Activated gamma-delta T cell (primary cell): Measurements from ENCODE around the gene NAP1L4.

ENCODE experiments used
- DNase-seq: peaks from one replicate; lab custom pipeline; 2025; lab: John Stamatoyannopoulos, UW

Gene NAP1L4

DNA sequence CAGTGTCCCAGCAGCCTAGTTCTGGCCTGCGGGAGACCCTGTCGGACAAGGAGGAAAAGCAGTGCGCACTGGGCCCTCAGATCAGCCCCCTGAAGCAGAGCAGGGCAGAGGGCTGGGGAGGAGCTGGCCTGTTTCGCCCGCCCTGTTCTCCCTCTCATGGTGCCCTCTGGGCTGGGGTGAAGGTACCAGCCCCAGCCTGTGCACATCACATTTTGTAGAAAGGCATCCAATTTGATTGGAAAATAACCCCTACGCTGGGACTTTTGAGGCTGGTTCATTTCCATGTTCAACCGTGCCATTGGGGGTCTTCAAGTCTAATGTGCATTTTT lies 832 bp upstream of the NAP1L4 start:
- DNase-seq = no peak

DNA sequence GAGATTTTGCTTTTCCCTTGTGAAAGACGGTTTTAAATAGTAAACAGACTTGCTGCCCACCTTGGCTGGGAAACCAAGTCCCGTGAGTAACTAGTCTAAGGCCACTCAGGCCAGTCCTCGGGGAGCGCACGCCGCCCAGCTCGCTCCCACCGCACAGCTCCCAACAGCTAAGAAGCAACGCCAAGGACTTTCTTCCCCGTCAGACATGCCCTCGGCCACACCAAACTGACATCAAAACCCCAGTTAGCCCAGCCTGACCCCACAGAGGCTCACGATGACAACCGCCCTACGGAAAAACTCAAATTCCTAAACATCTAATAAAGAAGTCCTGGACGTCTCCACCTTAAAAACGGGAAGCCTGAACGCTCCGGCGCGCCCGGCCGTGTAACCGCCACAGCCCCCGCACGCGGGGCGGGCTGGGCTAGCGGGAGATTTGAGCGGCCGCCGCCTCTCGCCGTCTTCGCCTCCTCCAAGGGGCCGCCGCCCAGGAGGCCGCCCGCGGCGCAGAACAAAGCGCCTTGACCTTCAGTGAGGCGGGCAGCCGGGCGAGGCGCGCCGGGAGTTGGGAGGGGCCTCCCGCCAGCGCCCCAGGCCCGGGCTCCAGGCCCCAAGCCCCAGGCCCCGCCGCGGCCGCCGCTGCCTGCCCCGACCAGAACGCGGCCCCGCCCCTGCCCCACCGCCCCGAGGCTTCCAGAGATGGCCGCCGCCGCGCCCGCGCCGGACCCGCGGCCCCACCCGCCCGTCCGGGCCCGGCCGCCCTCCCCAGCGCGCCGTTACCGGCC lies 486 bp downstream of the NAP1L4 start:
- DNase-seq = no peak

DNA sequence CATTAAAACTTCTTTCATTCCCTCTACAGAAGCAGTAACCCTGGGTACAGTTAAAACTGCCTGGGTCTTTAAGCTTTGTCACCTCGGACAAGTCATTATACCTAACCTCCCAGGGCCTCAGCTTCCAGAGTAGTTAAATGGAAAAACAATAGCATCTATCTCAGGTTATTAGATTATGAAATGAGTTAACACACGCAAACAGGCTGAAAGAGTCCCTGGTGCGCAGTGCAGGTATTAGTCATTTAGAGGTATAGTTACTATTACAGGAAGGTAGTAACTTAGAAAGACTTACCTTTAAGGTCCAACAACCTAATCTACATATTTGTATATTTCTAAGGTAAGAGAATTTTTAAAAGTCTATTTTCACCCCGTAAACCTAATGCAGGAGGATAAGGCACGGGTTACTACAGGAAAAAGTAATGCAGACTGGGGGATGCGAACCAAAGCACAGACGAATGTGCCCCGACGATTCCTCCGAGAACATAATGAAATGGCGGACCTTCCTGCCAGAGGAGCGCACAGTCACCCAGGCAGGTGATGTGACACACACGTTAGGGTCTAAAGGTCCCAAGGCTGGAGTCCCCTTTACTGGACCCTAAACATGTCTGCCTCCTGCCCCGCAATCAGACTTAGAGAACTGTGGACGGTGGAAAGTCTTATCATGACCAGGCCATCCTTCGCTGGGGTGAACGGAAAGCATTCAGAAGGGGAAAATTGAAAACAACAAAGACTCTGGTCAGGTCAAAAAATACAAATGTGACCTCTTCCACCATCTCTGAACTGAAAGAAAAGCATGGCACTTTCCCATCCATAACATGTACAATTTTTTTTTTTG lies 1.3 kb downstream of the NAP1L4 start:
- DNase-seq = no peak

DNA sequence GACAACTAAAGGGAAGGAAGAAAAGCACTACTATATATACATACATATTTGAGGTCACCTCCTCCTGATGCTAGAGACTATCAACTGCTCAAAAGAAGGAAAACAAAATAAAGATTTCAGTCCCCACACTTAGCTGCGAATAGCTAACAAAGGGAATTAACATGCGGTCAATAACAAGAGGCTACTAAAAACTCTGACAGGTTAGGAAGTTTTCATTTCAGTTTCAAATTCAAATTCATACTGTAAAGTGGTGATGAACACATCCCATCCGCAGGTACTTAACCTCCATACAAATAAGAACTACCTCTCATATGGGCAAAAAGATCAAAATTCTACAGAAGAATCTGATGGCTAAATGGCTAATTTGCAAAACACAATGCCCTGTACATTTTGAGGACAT lies 2.6 kb downstream of the NAP1L4 start:
- DNase-seq = no peak

DNA sequence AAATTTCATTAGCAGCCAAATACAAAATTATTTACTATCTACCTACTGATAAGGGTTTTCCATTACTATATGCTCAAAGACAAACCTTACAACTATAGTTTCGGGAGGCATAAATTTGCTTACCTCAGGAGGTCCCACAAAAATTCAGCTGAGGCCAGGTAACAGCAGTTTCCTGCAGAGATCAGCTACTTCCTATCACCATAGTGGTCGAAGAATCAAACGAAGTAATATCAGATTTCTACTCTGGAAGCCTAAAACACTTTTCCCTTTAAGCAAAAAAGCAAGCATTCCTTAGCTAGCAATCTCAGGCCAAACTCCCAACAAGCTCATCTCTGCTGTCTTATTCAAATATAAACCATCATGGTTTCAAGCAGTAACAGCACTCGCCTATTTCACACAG lies 3.1 kb downstream of the NAP1L4 start:
- no peak for DNase-seq

DNA sequence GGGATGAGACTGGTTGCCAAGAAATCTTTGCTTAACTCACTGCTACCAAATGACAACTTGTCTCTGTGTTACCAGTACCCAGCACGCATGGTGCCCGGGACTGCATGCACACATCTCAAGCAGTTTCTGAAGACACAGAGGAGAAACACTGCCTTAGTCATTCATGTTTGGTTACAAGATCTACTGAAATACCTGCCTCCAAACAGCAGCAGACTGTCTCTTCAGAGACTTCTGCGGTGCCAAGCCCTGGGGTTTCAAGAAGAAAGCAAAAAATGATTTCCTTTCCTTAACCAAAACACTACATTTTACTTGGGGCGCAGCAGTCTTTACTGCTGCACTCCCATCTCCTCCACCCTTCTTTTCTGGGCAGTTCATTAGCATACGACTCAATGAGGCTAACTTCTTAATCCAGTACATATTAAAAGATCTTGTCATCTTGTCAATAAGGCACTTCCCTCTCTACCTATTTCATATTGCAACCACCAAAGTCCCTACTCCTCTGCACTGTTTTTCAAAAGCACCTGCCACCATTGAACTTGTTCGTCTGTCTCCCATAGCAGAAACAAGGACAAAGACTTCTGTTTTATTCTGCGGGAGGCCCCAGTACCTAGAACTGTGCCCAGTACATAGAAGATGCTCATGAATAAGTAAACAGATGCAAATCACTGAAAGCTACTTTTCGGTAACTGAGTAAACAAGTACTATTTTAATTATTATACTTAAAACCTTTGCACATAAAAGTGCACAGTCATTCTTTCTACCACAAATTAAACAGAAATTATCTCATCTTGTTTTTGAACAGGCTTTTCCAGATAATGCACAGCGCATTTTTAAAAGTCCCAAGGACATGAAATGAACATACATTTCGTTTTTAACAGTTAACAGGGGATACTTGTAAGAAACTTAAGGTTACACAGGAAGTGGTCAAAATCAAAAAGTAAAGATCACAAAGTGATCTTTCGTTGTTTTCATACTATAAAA lies 4.0 kb downstream of the NAP1L4 start:
- no peak for DNase-seq

DNA sequence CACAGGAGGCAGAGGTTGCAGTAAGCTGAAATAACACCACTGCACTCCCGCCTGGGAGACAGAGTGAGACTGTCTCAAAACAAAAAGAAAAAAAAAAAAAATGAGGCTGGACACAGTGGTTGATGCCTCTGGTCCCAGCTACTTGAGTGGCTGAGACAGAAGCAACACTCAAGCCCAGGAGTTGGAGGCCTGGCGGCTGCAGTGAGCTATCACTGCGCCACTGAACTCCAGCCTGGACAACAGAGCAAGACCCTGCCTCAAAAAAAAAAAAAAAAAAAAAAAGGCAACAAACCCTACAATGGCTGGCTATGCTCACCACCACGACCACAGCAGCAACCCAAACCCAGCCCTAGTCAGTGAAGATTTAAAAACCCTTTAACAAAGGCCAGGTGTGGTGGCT lies 8.2 kb downstream of the NAP1L4 start:
- no peak for DNase-seq

DNA sequence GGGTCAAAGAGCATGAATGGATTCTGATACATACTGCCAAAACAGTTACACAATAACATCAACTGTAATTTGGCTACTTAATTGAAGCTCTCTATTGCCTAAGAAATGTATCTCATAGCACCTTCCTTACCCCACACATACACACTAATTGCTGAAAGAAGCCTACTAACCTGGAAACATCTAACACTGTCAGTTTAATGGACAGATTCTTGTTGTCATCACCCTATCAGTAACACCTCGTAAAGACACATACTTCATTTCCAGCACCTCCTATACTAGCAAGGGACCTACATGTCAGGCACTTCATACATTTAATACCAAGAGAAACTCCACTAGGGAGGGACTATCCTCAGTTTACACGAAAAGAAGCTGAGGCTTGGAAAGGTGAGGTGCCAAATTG lies 9.9 kb downstream of the NAP1L4 start:
- no peak for DNase-seq

DNA sequence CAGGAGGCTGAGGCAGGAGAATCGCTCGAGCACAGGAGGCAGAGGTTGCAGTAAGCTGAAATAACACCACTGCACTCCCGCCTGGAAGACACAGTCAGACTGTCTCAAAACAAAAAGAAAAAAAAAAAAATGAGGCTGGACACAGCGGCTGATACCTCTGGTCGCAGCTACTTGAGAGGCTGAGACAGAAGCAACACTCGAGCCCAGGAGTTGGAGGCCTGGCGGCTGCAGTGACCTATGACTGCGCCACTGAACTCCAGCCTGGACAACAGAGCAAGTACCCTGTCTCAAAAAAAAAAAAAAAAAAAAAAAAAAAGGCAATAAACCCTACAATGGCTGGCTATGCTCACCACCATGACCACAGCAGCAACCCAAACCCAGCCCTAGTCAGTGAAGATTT lies 11.0 kb downstream of the NAP1L4 start:
- DNase-seq = no peak

DNA sequence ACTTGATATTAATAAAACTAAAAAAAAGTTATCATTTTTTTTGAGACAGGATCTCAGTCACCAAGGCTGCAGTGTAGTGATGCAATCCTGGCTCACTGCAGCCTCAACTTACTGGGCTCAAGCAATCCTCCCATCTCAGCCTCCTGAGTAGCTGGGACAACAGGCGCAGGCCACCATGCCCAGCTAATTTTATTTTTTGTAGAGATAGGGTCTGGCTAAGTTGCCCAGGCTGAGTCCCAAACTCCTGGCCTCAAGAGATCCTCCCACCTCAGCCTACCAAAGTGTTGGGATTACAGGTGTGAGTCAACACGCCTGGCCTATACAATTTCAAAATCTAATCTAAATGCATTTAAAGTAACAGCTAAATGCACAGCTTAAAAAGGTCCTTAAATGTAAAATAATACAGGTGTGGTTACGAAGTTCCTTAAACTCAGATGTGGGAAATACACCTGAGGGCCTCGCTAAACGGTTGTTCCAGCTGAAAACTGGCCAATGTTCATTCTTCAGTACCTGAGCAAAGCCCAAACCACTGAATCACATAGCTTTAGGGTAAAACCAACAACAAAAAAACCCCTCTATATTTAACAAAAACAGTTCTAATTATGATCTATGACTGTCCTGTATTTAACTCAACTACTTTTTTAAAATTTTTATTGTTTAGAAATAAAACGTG lies 11.8 kb downstream of the NAP1L4 start:
- no peak for DNase-seq

DNA sequence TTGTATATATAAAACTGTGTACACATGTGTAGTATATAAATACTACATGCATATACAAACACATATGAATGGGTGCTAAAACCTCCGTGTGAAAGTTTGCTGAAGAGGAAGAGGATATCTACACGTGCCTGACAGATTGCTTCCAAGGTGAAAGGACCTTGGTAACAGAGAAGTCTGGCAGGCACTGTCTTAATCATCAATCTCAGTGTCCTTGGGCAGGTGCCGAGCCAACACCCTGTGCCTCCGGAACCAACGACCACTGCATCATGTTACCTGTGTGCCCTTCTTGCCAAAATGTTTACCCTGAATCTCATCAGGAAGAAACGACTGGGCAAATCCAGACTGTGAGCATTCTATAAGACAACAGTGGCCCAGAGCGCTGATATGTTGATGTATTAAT lies 15.0 kb downstream of the NAP1L4 start:
- no peak for DNase-seq

DNA sequence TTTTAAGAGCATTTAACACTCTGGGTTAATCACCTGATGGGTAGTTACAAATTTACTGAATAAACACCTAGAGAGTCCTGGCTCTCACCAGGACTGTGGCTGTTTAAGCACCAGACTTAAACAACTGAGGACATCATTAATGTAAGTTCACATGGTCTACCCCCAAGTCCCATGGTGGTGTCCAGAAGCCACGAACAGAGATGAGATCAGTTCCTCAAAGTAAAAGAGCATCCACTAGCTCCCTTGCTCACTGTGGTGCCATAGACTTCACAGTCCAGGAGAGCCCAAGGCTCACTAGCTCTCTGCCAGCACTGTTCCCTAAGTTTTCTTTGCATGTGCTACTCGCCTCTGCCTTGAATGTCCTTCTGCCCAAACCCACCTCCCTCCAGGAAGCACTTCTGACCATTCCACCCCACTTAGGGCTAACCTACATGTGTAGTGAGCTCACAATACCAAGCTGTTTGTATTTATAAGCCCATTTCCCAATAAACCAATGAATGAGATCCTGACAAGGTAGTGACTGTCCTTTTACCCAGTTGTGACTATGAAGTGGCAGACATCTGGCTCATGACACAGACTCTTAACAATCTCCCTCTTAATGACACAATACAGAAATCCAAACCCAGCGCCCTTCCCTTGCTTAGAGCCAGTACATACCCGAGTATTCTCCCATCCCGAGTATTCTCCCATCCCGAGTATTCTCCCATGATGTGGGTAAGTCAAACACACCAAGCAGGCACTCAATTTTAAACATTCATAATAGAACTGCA lies 15.7 kb downstream of the NAP1L4 start:
- DNase-seq = no peak

DNA sequence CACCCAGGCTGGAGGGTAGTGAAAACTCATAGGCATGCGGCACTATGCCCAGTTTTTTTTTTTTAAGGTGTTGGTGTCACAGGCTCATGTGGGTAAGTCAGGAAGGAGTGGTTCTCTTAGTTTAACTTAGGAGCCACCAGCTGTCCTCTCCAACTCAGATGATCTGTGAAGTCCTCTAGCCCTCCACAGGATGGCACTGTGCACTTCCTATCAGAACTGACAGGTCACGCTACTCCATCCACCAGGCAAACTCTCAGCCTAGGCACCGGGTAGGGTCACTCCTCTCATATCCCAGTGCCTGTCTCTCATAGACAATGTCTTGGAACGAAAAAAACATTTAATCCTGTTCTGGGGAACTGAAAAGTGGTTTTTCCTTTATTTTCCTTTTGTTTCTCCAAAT lies 16.5 kb downstream of the NAP1L4 start:
- no peak for DNase-seq

DNA sequence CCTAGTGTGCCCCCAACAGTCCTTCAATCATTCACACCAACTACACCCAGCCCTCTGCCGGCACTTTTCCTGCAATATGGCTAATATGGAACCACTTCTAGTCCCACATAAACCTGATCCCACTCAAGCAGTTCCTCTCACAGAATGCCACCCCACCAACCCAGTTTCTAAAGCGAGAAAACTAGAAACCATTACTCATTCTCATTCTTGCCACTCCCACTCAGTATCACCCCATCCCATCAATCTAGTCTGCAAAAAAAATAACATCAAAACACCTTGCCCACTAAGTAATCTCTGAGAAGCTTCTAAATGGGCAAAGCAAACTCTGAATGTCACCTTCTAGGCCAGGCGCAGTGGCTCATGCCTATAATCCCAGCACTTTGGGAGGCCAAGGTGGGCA lies 17.9 kb downstream of the NAP1L4 start:
- no peak for DNase-seq

DNA sequence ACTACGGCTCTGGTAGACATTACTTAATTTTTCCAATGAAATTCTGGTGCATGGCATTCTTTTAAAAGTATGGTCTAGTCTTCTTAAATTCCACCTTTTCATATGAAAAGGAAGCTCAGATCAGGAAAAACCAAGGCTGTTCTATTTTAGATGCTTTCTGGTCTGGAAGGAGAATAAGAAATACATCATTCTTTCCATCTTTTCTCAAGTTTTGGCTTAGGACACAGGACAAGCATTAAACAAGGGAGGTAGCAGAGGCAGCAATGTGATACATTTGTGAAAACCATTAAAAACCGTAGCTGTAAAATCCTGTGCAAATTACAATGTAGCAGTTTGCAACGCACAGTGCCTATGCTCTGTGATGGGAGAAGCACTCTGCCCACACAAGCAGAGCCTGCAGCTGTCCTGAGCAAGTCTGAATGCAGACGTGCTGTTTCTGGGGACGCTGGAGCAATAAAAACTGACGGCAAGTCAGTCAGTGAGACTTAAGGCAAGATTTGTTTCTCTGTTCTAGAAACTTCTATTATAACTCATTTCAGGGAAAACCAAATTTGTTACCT lies 23.7 kb downstream of the NAP1L4 start:
- DNase-seq = no peak

DNA sequence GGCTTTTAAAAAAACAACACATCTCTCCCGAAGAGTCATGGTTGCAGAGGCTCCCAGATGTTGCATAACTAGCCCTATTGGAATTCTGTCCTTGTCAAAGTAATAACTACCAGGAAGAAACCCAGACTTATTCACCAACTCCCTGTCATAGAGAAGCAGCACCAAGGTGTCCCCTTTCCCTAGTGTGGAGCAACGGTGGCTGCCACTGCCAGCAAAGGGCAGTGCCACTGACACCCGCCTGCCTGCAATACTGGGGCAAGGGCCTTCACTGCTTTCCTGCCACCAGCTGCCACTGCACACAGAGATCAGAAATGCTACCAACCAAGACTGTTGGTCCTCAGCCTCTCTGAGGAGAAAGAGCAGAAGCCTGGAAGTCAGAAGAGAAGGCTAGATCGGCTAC lies 27.3 kb downstream of the NAP1L4 start:
- no peak for DNase-seq

DNA sequence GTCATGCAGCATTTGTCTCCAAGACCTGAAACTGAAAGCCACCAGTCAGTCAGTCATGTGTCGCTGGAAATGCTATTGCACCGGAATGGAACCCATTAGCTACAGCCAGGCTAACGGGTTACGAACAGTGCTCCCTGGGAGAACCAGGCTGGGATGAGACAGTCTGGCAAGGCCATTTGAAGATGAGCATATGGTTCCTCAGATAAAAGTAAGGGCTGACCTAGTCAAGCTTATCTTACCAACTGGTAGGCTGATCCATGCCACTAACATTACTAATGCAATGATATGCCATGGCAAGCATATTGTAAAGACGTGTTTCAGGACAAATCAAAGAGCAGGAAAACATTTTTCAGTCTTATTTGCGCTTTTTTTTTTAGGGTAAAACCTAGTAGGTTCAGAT lies 28.4 kb downstream of the NAP1L4 start:
- no peak for DNase-seq

DNA sequence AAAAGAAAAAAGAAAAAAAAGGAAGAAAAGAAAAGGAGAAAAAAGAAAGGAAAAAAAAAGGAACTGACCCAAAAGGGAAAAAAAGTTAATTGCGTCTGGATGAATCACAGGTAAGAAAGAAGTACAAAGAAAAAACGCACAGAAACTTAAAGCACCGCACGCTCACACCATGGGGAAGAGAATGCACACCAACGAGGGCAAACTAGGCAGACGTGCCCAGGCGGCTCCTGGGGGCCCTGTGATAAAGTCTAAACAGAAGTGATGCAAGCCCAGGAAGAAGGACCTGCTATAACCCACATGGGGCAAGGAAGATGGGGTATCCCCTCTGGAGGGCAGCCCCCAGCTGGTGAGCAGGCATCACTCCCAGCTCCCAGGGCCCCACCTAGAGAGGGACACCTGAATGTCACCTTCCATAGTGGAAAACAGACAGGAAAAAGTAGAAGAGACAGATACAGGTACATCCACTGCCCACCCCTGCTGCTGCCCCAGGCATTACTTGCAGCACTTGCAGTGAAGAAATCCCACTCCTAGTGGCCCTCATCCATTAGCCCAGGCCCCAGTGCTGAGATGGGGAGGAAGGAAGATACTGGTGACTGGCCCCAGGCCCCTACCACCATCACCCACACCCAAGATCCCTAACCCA lies 28.9 kb downstream of the NAP1L4 start:
- DNase-seq = no peak

DNA sequence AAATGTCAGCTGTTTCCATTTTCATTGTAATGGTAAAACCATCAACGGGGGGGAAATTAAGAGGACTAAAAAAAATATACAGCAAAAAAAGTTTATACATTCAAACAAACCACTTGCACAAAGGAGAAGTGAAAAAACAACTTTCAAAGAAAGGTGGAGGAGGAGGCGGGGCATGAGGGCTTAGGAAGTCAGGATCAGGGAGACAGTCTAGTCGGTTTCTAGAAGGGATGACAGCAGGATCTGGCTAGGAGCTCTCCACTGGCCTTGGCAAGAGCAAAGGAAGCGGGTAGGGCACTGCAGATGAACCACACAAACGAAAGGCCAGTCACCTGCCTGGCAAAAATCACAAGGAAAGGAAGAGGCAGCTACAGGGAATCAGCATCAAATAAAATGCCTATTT lies 31.0 kb downstream of the NAP1L4 start:
- DNase-seq = no peak

DNA sequence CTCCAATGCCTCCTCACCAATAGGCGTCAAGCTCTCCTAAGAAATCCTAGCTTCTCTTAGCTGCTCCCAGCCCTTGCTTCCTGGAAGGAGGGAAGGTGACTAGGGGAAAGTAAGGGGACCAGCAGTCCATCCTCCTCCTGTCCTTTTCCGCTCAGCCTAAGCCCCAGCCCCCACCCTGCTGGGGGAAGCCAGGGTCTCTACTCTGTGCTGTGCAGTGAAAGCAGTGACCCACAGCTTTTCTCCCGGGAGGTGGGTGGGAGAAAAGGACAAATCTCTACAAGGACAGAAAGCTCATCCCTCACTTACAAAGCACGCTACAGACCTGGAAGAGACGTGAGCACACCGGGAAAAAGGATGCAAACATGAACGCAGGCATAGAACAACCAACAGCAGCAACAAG lies 32.0 kb downstream of the NAP1L4 start:
- no peak for DNase-seq
